HL-60 (cell line): ENCODE measurements around the gene LDB3.

ENCODE experiments used
- DNase-seq, 2 experiments: peaks; one replicate each; pipeline ENCODE4 v3.0.0-alpha.2; 2010 to 2020; ENCODE audit warnings: low read depth in 1 of 2, low spot score in 1 of 2
- H3K27ac ChIP-seq: fragments of 250-450 bp; sonication (Bioruptor Pico); replicated peaks from 2 replicates; pipeline ENCODE4 v1.5.1; 2020; ENCODE audit warnings: mild to moderate bottlenecking, moderate library complexity
- H3K27me3 ChIP-seq: fragments of 250-450 bp; sonication (Bioruptor Pico); 2 replicates; pipeline ENCODE4 v1.5.1; 2021; ENCODE audit warnings: mild to moderate bottlenecking, moderate library complexity; ENCODE audit not compliant: insufficient read depth, poor library complexity, severe bottlenecking
- H3K4me3 ChIP-seq: replicated peaks from 2 replicates; pipeline ENCODE4 v1.5.1; 2011; ENCODE audit warnings: mild to moderate bottlenecking, control low read depth, low read length; ENCODE audit not compliant: insufficient read depth
- GABPA ChIP-seq: IDR thresholded peaks from 2 replicates; pipeline ENCODE4 v1.6.1; 2012; ENCODE audit warnings: low read depth
- POLR2AphosphoS5 ChIP-seq: IDR thresholded peaks from 2 replicates; pipeline ENCODE4 v1.6.1; 2012; ENCODE audit warnings: low read depth
- REST ChIP-seq: IDR thresholded peaks from 2 replicates; pipeline ENCODE4 v1.6.1; 2012; ENCODE audit warnings: low read depth; ENCODE audit not compliant: insufficient replicate concordance
- SPI1 ChIP-seq: IDR thresholded peaks from 2 replicates; pipeline ENCODE4 v1.6.1; 2012; ENCODE audit warnings: low read depth, mild to moderate bottlenecking, borderline replicate concordance
- TF ChIP-seq, protein P1 (sequence below): IDR thresholded peaks from one replicate; pipeline ENCODE4 v1.5.1; 2011; ENCODE audit warnings: low read length, control low read depth, inconsistent platforms; ENCODE audit not compliant: insufficient read depth

The LDB3 gene

GRCh38 chr10:86677374-86677773, 9.1 kb downstream of the LDB3 start:
- H3K27me3 ChIP-seq: no peaks in the 10 kb centered on the region
- TF ChIP-seq, protein P1, sequence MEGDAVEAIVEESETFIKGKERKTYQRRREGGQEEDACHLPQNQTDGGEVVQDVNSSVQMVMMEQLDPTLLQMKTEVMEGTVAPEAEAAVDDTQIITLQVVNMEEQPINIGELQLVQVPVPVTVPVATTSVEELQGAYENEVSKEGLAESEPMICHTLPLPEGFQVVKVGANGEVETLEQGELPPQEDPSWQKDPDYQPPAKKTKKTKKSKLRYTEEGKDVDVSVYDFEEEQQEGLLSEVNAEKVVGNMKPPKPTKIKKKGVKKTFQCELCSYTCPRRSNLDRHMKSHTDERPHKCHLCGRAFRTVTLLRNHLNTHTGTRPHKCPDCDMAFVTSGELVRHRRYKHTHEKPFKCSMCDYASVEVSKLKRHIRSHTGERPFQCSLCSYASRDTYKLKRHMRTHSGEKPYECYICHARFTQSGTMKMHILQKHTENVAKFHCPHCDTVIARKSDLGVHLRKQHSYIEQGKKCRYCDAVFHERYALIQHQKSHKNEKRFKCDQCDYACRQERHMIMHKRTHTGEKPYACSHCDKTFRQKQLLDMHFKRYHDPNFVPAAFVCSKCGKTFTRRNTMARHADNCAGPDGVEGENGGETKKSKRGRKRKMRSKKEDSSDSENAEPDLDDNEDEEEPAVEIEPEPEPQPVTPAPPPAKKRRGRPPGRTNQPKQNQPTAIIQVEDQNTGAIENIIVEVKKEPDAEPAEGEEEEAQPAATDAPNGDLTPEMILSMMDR: no peak
- TF ChIP-seq SPI1 (no peak), POLR2AphosphoS5 (no peak), REST (no peak), GABPA (no peak)
- H3K27ac ChIP-seq: no peak overlapping the region
- H3K4me3 ChIP-seq: no peak overlapping the region
- DNase-seq: no peak

- H3K27ac ChIP-seq: no peak overlapping the region
- TF ChIP-seq REST (no peak), SPI1 (peak; percentile 80)
- H3K27me3 ChIP-seq: no peaks in the 10 kb centered on the region
- DNase-seq: peak; percentile 37 to 67
- H3K4me3 ChIP-seq: no peak overlapping the region
Observed at GRCh38 chr10:86678999-86679792, 10.9 kb downstream of the LDB3 start.

- no peak for TF ChIP-seq GABPA
- TF ChIP-seq, protein P1: no peak
- TF ChIP-seq REST: no peak
- TF ChIP-seq POLR2AphosphoS5: no peak
- no peak for TF ChIP-seq SPI1
- Histone ChIP-seq H3K27me3 (no peaks in the 10 kb centered on the region), H3K27ac (no peak overlapping the region), H3K4me3 (no peak overlapping the region)
- no peak for DNase-seq
Observed at GRCh38 chr10:86681047-86681446, 12.7 kb downstream of the LDB3 start.
